Breast epithelium (tissue), 3 donors: ENCODE results near the gene ITPR1.

ENCODE experiments used
- POLR2A ChIP-seq: fragments of 450-650 bp; IDR thresholded peaks from one replicate; pipeline ENCODE4 v1.6.1; 2016; ENCODE audit warnings: antibody characterized with exemption, mild to moderate bottlenecking, moderate library complexity
- POLR2AphosphoS5 ChIP-seq, 3 donors: sonication (generic); formaldehyde crosslinking; IDR thresholded peaks; one replicate each; pipeline ENCODE4 v1.6.1; 2017; ENCODE audit warnings: antibody characterized with exemption in 3 of 3
- TF ChIP-seq, protein P1 (sequence below), 3 donors: fragments of 450-650 bp; IDR thresholded peaks; one replicate each; pipeline ENCODE4 v1.5.1; 2016 to 2017; ENCODE audit warnings: antibody characterized with exemption in 3 of 3, mild to moderate bottlenecking in 3 of 3, moderate library complexity in 3 of 3

DNA sequence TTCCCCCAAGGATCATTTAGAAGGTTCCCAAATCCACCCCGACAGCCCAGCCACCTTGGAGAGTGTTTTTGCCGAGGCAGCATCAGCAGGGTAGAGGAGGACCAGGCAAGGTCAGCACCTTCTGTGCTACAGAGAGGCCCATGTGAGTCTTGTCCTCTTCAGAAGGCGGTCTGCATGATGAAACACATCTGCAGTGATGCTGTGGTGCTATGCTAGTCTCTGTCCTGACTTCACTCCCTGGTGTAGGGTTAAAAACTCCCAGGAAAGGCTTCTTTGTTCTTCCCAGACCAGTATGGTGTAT, 87.9 kb downstream of the ITPR1 start:
- TF ChIP-seq, protein P1, sequence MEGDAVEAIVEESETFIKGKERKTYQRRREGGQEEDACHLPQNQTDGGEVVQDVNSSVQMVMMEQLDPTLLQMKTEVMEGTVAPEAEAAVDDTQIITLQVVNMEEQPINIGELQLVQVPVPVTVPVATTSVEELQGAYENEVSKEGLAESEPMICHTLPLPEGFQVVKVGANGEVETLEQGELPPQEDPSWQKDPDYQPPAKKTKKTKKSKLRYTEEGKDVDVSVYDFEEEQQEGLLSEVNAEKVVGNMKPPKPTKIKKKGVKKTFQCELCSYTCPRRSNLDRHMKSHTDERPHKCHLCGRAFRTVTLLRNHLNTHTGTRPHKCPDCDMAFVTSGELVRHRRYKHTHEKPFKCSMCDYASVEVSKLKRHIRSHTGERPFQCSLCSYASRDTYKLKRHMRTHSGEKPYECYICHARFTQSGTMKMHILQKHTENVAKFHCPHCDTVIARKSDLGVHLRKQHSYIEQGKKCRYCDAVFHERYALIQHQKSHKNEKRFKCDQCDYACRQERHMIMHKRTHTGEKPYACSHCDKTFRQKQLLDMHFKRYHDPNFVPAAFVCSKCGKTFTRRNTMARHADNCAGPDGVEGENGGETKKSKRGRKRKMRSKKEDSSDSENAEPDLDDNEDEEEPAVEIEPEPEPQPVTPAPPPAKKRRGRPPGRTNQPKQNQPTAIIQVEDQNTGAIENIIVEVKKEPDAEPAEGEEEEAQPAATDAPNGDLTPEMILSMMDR (IDR thresholded peaks at IDR 0.05): no peak
- TF ChIP-seq POLR2A (no peak), POLR2AphosphoS5 (IDR thresholded peaks at IDR 0.05) (no peak)
